ENCODE measurements around the gene OTUB1. TPM values are rescaled to one million over a fixed set of nuclear protein-coding genes. Genes with fewer than 3 reads are reported as not detected.

The OTUB1 gene
- total RNA-seq, 4 donors from 2014 or later, result 35.0 to 86.7 (median 50.4) TPM

DNA sequence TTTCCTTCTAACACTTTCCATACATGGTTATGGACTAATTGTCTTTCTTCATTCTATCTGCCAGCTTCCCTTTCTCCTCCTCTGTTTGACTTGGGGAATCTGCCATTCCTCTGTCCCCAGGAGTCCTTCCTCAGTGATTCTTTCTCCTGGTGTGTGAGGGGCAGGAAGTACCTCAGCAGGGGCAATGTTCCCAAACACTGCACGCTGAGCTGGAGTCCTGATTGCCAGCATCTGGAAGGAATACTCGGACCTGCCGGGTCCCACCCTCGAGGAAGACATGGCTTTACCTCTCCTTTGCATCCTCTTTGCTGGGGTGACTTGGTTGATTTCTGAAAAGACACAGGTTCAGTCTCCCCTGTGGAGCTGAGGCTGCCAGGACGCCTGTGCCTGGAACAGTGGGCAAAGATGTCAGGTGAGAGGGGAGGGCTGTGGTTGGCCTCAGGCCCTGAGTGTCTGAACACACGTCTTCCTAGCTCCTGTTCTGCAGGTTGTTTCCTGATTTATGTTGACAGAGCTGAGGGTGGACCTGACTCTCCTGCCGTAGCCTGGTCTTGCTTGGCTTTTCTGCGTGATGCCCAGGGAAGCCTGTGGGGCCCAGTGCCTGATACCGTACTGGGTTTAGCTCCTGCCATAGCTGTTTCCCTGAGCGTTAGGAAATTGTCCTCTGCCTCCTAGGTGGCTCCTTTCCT is 7.5 kb upstream of the OTUB1 start:
- Histone ChIP-seq H3K27me3 (no peaks in the 10 kb centered on the region), H3K4me3 (no peak overlapping the region), H3K9me3 (no peaks in the 10 kb centered on the region), H3K4me1 (peaks cover 0 to 25% (median 15%) of the 10 kb centered on the region in 4 donors), H3K27ac (no peak overlapping the region), H3K36me3 (peaks cover 0 to 21% (median 4%) of the 10 kb centered on the region in 3 donors)
- TF ChIP-seq POLR2A (IDR thresholded peaks at IDR 0.05) (no peak), EP300 (IDR thresholded peaks at IDR 0.05) (no peak)
- TF ChIP-seq, protein P1, sequence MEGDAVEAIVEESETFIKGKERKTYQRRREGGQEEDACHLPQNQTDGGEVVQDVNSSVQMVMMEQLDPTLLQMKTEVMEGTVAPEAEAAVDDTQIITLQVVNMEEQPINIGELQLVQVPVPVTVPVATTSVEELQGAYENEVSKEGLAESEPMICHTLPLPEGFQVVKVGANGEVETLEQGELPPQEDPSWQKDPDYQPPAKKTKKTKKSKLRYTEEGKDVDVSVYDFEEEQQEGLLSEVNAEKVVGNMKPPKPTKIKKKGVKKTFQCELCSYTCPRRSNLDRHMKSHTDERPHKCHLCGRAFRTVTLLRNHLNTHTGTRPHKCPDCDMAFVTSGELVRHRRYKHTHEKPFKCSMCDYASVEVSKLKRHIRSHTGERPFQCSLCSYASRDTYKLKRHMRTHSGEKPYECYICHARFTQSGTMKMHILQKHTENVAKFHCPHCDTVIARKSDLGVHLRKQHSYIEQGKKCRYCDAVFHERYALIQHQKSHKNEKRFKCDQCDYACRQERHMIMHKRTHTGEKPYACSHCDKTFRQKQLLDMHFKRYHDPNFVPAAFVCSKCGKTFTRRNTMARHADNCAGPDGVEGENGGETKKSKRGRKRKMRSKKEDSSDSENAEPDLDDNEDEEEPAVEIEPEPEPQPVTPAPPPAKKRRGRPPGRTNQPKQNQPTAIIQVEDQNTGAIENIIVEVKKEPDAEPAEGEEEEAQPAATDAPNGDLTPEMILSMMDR (IDR thresholded peaks at IDR 0.05), result no peak
- DNase-seq (ENCODE audit: low spot score in 2 of 2), result no peak
- WGBS, 2 donors, result 70 to 73% methylated on average over 10 of the region's 10 CpGs

DNA sequence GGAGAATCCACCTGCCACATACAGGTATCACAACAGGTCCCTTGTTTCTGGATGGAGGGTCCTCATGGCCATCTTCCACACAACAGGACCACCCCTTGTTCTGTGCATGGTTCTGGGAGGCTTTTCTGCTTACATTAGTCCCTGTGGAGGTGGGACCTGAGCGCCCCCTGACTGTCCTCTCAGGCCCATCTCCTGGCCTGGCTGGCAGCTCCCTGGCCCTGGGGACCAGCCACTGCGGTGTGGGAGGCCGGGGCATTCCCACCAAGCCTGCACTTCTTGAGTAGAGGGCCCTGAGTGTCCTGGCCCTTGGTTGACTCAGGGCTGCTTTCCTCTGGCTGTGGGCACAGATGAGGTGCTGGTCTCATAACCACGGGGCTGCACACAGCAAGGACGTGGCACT is 6.8 kb upstream of the OTUB1 start:
- no peak for DNase-seq (ENCODE audit: low spot score in 2 of 2)
- 79 to 88% methylated on average over 5 of the region's 5 CpGs for WGBS, 2 donors
- peaks cover 0 to 22% (median 15%) of the 10 kb centered on the region in 4 donors for H3K4me1 ChIP-seq
- peaks cover 0 to 21% (median 4%) of the 10 kb centered on the region in 3 donors for H3K36me3 ChIP-seq
- no peaks in the 10 kb centered on the region for H3K9me3 ChIP-seq
- H3K27me3 ChIP-seq, result no peaks in the 10 kb centered on the region
- H3K27ac ChIP-seq, result no peak overlapping the region
- no peak overlapping the region for H3K4me3 ChIP-seq
- TF ChIP-seq, protein P1 (IDR thresholded peaks at IDR 0.05), result no peak

DNA sequence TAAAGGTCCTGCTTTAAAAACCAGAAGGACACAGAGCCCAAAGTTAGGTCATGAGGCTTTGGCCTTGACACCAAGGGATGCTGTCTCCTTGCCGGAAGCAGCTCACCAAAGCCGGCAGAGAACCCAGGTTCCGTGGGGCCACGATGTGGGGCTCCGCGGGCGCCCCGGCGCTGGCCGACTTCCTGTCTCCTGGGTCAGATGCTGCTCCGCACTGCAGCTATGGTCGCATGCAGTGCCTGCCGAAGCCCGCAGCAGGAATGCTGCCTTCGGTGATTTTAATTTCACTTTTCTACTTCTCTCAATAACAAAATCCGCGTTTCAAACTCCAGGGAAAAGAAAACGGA is 454 bp upstream of the OTUB1 start:
- no peaks in the 10 kb centered on the region for H3K9me3 ChIP-seq
- H3K27me3 ChIP-seq, result no peaks in the 10 kb centered on the region
- WGBS, 2 donors, result 0% methylated on average over 18 of the region's 18 CpGs
- peak overlapping the region; percentile 67 to 99 (median 93) for H3K4me3 ChIP-seq
- TF ChIP-seq POLR2A (IDR thresholded peaks at IDR 0.05) (no peak), EP300 (IDR thresholded peaks at IDR 0.05) (no peak)
- TF ChIP-seq, protein P1 (IDR thresholded peaks at IDR 0.05), result no peak
- H3K27ac ChIP-seq, result peak overlapping the region; percentile 54 to 95 (median 90)
- H3K4me1 ChIP-seq, result peaks cover 0 to 28% (median 14%) of the 10 kb centered on the region in 4 donors
- peaks cover 0 to 28% (median 0%) of the 10 kb centered on the region in 3 donors for H3K36me3 ChIP-seq
- DNase-seq (ENCODE audit: low spot score in 2 of 2), result no peak

DNA sequence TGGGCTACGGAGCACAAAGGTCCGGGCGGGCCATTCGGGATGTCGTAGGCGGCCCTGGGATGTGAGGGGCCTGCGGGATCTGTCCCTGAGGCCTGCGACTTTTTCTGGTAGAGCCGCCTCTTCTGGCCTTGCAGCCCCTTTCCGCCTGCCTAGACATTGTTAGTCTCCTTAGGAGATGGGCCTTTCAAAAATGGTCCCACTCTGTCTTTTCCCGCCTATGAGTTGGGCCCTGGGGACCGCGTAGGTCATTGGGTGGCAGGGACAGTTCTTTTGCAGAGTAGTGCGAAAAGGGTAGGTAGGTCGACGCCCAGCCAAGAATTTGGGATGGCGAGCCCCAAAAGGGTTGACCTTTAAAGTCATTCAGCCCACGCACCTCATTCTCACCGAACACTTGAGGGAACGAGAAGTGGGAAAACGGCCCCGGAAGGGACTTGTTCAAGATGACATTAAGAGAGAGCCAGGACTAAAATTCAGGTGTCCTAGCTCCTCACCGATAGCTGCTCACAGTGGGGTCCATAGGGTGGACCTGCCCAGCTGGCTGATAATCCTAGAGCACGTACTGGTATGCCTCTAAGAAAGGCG is 785 bp downstream of the OTUB1 start:
- Histone ChIP-seq H3K9me3 (no peaks in the 10 kb centered on the region), H3K36me3 (peaks cover 0 to 41% (median 0%) of the 10 kb centered on the region in 3 donors), H3K27ac (peak overlapping the region; percentile 54 to 95 (median 90)), H3K4me3 (peak overlapping the region; percentile 67 to 99 (median 93)), H3K4me1 (peaks cover 0 to 28% (median 14%) of the 10 kb centered on the region in 4 donors), H3K27me3 (no peaks in the 10 kb centered on the region)
- 16 to 25% methylated on average over 24 to 25 of the region's 25 CpGs for WGBS, 2 donors
- DNase-seq (ENCODE audit: low spot score in 2 of 2), result no peak
- TF ChIP-seq POLR2A (IDR thresholded peaks at IDR 0.05), result no peak
- TF ChIP-seq, protein P1 (IDR thresholded peaks at IDR 0.05), result no peak
- TF ChIP-seq EP300 (IDR thresholded peaks at IDR 0.05), result no peak

DNA sequence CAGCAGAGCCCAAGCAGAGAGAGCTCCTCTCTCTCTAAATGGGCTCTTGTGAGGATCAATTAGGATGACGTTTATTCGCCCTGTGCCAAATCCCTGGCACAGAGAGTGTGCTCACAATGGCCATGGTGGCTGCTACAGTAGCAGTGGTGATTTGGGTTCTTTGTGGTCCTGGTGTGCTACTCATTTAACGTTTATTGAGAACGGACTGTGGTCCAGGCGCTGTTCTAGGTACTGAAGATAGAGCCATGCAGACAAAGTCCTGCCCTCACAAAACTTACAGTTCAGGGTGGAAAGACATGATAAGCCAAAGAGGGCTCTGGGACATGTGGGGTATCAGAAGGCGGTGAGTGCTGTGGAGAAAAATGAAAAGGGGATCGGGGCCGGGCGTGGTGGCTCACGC is 5.3 kb downstream of the OTUB1 start:
- no peak overlapping the region for H3K4me3 ChIP-seq
- TF ChIP-seq EP300 (IDR thresholded peaks at IDR 0.05), result no peak
- TF ChIP-seq POLR2A (IDR thresholded peaks at IDR 0.05), result no peak
- TF ChIP-seq, protein P1 (IDR thresholded peaks at IDR 0.05), result no peak
- 86 to 87% methylated on average over 10 of the region's 10 CpGs for WGBS, 2 donors
- DNase-seq (ENCODE audit: low spot score in 2 of 2), result no peak
- no peak overlapping the region for H3K27ac ChIP-seq
- H3K4me1 ChIP-seq, result peaks cover 0 to 21% (median 10%) of the 10 kb centered on the region in 4 donors
- no peaks in the 10 kb centered on the region for H3K27me3 ChIP-seq
- H3K36me3 ChIP-seq, result peaks cover 0 to 86% (median 5%) of the 10 kb centered on the region in 3 donors
- H3K9me3 ChIP-seq, result no peaks in the 10 kb centered on the region

Measured in tibial nerve (tissue), 4 donors.